HG03159 (cell line): ENCODE results near the gene MYPN.
A peak's percentile ranks its signal among the peaks of the same experiment; 100 is the strongest.
"Not testable (repeated sequence)": the region's sequence is repeated elsewhere in the genome, so short reads cannot be mapped to it uniquely, and the experiment has no call there.

Experiments
- ATAC-seq: cut with Tn5 transposase; IDR thresholded peaks from one replicate; pipeline ENCODE4 v1.9.1; 2021; ENCODE audit warnings: mild to moderate bottlenecking, moderate library complexity; ENCODE audit not compliant: unreplicated experiment

MYPN gene

DNA sequence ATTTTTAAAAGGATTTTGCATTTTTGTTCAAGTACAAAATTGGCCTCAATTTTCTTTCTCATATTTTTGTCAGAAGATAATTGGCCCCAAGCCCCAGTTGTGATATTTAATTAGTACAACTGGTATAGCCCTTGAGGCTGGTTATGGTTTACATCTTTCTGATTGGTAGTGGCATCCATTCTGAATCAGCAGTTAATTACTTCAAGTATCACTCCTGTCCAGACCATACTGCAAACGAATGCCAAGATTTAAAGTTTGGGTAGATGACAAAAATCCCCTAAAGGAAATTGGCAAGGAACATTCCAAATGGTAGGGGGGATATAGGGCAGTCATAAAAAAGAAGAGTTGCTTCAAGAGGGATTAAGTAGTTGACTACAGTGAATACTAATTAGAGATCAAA, 23.1 kb downstream of the MYPN start:
- no peak for ATAC-seq

DNA sequence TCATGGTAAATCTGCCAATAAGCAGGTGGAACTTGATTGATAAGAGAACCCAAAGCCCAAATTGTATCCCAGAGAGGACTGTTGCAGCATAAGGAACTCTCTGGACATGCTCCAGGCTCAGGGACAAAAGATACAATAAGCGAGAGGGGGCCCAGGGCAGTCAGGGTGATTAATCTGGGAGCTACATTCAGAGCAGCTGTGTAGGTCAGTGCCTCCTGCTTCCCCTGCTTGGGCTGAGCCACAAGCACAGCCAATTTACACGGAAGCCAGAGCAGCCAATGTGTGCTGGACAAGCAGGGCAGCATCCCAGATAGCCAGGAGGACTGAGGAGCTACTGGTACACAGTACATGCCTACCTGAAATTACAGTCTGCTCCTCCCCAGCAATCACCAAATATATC, 24.2 kb downstream of the MYPN start:
- no peak for ATAC-seq

DNA sequence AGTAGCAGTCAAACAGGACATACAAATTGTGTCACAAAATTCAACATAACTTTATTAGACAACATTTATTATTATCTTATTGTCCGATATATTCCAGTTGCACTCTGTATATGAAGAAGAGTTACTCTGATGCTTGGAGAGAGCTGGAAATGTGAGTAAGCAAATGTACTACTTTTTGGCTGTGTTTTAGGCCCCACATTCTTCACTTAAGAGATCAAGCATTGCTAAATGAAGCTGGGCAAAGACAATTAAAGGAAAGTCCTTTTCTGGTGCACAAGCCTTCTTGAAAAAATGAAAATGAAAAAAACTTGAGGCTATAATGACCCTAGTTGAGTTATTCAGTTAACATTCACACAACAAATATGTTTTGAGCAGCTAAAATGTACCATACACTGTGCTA, 26.1 kb downstream of the MYPN start:
- no peak for ATAC-seq

DNA sequence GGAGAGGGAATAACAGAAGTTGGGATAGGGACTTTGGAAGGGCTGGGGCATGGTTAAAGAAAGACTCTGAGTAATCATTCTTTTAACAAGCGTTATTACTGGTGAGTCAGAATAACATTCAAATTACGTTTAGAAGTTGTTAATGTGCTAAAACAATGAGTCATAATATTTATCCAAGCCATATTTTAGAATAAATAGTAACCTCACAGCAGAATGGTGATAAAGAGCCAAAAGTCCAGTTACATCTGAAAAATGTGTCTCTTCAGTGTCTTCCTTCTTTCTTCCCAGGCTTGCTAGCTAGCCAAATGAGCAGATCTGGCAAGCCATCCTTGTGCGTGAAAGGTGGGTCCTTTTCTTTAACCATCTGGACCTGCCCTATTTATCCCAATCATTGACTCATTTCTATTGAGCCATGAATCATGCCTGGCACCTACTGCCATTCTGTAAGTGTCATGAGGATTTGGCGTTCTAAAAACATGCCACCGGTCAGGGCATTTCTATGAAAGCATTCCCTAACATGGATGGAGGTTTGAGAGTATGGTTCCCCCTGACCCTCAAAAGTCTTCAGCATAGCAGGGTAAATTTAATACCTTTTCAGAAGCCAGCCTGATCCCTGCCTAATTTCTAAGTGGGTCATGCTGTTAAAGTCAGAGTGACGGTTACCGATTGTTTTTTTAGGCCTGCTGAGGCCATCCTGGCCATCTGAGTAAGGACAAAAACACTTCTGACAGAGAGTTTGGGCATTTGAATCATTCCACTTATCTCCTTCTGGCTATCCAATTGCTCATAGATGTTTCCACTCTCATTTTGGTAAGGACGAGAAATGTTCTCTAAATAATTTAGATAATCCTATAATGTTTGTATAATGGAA, 26.9 kb downstream of the MYPN start:
- ATAC-seq, result no peak

DNA sequence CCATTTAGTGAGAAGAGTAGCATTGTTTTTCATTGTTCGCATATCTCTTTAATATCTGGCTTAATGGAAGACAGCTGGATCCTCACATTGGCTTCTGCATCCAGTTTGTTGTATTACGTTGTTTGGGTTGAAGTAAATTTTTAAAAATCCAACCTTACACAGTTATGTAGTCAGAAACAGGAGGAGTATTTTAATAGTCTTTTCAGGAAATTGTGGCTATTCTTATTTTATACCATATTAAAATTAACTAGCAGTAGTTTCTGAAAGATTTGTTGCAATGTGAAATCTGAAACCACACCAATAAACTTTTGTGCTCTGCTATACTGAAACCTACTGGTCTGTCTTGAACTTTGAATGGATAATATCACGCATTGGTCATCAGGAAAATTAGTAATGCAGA, 27.9 kb downstream of the MYPN start:
- ATAC-seq, result no peak

DNA sequence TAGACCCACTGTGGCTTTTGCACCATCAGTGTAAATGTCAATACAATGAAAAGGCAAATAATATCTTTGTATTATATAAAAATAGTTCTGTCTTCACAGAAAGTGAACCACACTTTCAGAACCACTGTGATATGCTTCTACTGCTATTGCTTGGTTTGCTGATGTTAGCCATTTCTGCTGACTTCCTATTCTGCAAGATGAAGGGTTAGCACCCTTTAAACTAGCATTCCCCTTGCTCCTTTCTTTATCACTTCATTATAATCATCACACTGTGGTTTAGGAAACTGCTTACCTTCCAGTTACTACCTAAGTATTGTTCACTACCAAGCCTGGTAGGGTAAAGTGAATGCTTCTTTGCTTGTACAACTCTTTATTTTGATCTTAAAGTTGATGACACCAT, 29.2 kb downstream of the MYPN start:
- ATAC-seq, result no peak

DNA sequence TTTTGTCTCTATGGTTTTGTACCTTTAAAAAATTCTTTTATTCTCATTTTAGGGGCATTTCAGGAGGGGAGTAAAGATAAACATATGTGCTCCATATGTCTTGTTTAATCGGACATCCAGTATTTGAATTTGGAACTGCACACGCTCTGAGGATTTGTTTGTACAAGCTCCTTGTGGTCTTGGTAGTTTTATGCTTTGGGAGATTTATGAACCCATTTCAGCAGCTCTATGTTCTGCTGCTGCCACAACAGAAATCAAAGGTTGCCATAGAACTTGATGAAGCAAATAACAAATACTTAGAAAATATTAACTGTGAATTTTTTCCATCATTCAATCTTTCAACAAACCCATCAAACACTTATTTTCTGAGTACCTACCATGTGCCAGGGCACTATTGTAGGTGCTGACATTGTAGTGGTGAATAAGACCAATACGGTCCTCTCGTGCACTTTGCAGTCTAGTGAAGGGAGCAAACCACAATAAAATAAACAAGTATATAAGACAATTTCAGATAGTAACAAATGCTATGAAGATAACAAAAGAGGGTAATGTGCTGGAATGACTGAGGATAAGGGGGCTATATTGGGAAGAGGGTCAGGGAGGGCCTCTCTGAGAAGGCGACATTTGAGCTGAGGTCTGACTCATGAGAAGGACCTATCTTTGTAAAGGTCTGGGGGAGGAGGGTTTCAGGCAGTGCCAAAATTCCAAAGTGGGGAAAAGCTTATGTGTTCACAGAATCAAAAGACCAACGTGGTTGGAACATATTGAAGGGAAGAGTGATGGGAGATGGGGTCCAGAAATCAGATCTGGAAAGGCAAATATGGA, 30.4 kb downstream of the MYPN start:
- no peak for ATAC-seq

DNA sequence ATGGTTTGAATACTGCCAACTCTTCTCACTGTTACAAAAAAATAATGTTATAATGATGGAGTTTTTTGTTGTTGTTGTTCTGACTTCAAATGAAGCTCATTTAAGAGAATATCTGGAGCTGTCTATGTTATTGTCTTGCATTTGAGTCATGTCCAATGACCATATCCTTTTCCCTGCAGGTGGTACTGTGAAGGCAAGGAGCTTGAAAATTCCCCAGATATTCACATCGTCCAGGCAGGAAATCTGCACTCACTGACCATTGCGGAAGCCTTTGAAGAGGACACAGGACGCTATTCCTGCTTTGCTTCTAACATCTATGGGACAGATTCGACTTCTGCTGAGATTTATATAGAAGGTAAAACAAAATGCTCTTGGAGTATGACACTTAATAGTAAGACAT, 33.5 kb downstream of the MYPN start:
- ATAC-seq, result no peak

DNA sequence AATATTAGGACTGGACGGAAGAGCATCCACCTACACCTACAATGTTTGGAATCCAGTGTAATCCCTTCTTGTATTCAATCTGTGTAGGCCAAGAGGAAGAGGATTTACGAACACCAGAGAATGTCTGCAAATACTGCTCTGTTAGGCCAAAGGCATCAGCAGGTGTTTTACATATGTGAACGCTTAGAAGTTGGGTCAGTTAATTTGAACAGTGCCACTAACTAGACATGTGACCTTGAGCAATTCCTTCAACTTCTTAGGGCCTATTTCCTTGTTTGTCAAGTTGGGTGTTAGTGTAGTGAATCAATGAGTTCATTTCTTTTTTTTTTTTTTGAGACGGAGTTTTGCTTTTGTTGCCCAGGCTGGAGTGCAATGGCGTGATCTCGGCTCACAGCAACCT, 35.4 kb downstream of the MYPN start:
- no peak for ATAC-seq

DNA sequence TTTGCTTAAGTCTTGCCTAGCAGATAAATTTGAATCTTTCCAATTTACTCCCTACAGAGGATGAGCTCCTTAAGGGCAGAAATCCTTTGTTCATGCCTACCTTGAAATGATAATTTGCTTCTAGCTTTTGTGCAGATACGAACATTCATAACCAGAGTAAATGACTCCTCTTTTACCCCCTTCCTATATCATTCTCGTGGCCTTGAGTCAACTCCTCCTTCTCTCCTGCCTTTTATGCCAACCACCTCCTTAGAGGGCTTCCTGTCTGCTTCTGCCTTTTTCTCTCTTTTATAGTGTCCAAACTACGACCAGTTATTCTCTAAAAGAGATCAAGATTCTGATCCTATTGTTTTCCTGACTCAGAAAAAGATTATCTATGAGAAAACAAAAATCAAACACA, 36.4 kb downstream of the MYPN start:
- no peak for ATAC-seq

DNA sequence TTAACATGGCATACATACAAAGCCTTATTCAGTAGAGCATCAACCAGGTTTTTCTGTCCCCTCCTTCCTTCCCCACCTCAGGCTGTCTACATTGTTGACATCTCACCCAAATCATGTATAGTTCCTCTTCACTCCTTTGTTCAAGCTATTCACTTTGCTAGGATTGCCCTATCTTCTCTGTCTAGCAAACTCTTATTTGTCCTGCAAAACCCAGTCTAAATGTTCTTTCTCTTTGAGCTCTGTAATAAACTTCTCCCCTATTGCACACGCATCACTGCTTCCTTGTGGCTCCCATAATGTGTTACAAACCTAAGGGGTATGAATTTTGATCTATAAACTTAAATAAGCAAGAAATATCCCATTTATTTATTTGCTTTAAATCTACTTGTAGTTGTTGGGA, 36.8 kb downstream of the MYPN start:
- no peak for ATAC-seq

DNA sequence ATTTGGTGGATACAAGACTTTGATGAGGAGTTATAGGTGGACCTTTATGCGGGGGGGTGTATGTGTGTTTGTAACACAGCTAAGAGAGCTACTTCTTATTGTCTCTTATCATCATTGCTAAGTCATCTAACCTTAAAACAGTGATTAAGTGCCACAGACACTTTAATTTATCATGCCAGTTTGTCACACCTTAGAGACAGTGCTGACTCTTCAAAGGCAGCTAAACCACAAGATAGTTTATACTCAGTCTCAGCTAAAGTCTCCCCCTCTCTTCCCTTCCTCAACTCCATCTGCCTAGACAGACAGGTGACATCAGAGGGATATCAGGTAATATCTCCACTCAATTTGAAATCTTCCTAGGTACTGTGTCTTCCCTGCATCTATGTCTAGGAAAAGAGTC, 42.2 kb downstream of the MYPN start:
- no peak for ATAC-seq

DNA sequence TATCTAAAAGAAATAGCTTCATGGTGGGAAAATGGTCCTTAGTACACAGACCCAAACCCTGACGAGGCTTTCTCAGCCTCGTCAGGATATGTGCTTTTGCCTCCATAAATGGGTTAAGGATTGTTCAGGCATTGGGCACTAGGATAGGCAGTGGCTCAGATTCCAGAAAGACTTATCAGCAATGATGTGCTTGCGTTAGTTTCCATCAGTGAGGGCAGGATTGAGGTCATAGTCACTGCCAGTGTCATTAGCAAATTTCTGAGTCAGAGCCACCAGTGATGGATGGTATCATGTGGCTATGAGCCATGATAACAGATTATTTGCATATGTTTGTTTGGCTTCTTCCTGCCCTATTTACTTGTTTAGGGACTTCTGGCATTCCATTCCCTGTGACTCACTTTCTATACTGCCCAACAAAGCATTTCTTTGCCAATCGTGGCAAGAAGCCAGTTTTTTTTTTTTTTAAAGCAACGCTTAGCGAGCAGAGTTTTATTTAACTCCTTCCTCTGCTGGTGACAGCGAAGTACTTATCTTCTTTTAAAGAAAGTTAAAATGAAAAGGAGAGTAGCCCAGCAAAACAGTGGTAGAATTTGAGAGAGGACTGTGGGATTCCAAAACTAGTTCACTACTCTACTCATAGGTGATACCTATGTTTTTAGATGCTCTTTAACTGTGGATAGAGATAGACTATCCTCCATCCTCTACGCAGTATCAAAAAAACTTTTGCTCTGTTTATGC, 44.4 kb downstream of the MYPN start:
- ATAC-seq, result no peak

DNA sequence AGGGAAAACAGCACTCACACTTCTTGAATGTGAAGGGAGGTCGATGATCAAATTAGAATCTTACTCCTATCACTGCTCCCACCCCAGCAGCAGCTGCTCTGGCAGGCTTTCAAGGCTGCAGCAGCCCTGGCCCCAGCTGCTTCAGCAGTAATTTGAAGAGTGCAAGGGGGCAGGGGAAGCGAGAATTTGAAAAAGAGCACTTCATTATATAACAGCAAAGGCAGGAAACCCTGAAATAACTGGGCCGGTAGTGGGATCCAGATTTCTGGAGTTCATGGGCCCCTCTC, 44.9 kb downstream of the MYPN start:
- no peak for ATAC-seq

DNA sequence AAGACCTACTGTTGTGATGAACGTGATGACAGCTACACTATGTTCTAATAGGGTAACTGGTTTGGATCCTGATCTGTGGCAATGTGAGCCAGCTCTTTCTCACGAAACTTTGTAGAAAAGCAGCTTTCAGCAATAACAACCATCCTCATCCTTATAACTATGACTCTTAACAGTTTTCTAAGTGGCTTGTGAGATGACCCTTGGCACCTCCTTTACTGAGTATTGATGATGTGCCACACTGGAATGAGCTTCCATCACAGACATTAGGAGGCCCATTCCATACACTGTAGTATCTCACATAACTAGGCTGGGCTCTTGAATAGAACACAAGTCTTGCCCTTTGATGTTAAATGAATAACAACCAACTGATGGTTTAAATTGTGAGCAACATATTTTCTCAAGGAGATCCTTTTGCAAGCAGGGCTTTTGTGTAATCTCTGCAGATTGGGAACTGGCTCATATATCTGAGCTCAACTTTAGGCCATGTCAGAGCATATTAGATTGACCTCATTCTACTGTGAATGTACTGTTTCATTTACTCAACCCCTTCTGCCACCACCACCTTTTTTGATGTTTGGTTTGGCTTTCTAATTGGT, 46.4 kb downstream of the MYPN start:
- no peak for ATAC-seq

DNA sequence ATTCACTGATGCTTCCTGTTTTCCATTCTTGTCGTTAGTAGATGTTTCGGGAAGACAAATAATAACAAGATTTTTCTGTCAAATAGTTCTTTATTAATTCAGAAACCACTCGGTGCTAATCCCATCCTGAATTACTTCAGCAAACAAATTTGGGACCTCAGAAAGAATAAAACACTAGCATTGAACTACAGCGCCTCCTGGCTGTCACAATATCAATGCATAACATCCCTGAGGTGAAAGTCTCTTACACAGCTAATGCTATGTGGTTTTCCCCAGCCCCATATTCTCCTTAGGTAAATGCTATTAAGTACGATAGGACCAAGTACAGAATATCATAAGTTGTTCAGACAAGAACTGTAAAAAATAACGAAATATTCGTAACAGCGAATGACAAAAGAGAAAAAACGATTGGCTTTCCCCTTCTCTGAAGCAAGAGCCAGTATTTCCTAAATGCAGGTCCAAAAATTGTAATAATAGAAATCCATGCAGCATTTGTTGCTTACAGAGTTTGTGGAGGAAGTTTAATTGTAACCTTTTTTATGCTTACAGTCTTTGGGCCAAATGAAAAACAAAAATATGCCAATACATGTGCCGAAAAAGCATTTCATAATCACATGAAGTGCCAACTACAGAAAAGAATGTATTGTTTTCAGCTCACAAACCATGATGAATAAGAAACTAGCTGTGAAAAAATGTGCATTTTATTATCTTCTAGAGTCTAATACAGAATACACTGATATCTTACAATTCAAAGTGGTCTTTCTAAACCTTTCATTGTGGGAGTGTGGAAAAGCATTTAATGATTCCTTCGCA, 47.3 kb downstream of the MYPN start:
- no peak for ATAC-seq

DNA sequence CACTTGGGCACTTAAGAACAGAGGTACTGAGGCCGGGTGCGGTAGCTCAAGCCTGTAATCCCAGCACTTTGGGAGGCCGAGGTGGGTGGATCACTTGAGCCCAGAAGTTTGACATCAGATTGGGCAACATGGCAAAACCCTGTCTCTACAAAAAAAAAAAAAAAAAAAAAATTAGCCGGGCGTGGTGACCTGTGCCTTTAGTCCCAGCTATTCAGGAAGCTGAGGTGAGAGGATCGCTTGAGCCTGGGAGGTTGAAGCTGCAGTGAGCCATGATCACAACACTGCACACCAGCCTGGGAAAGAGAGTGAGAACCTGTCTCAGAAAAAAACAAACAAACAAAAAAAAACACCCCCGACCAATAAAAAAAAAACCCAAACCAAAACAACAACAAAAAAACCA, 48.2 kb downstream of the MYPN start:
- ATAC-seq, result not testable (repeated sequence)

DNA sequence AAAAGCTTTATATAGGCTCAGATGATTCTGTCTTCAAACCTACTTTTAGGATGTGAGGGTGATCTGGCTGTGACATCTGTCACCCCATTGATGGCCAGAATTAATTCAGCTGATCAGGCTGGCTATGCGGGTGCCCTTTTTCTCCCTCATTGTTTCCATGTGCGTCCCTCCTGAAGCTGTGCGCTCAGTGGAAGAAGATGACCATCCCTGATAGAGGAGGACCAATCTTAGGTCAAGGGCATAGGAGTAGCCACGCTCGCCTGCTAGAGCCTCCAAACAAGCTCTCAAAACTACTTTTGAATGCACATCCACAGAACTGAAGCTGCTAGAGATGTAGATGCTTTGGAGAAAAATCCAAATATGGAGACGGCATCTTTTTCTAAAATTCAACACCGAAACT, 48.7 kb downstream of the MYPN start:
- no peak for ATAC-seq

DNA sequence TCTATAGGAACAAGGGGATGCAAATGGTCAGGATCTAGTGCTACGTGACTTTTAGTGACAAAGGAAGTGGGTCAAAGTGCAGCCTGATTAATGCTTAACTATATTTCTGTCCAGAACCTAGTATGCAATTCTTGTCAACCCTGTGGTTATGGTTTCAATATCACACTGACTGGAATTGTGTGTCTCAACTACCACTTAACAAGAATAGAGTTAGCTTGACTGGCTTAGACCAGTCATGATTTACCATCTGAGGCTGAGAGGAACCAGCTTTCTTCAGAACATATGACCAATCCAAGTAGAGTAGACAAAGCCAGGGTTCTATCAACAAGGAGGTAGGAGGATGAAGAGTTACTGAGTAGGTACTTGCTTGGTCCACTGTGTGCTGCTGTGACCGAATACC, 54.4 kb downstream of the MYPN start:
- ATAC-seq, result peak; percentile 98

DNA sequence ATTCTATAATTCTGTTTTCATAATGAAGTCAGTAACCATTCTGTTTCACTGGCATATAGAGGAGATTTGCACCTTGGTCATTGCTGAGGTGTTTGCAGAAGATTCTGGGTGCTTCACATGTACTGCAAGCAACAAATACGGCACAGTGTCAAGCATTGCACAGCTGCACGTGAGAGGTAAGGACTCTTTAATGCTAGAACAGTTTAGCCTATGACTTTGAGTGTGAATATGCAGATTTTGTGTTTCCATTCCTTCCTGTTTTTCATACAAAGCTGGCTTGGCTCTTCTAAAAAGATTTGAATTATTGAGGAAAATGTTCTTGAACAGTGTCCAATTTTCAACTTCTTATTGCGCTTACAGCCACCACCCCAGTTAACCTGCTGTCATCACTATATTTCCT, 56.4 kb downstream of the MYPN start:
- no peak for ATAC-seq
